DND-41 (cell line): ENCODE data around the gene SAPCD1.

Experiments used
- ATAC-seq: fragments of 200-7000 bp; cut with Tn5 transposase; 3 replicates; pipeline ENCODE4 v1.9.1; 2021; ENCODE audit warnings: low read depth; ENCODE audit not compliant: insufficient read depth
- DNase-seq: peaks from one replicate; pipeline ENCODE4 v3.0.0-alpha.2; 2020
- H2AFZ ChIP-seq: 2 replicates; pipeline ENCODE4 v1.6.0; 2012; ENCODE audit warnings: low read depth, low read length
- H3K27ac ChIP-seq: 2 replicates; pipeline ENCODE4 v1.5.1; 2012; ENCODE audit warnings: low read length, inconsistent platforms
- H3K27me3 ChIP-seq: fragments of 200-600 bp; sonication (generic); 2 replicates; pipeline ENCODE4 v1.6.0; 2012; ENCODE audit warnings: low read length, mild to moderate bottlenecking, inconsistent platforms; ENCODE audit not compliant: insufficient read depth, poor library complexity
- H3K36me3 ChIP-seq: 2 replicates; pipeline ENCODE4 v1.5.1; 2012; ENCODE audit warnings: low read length, inconsistent platforms; ENCODE audit not compliant: insufficient read depth
- H3K4me1 ChIP-seq: 2 replicates; pipeline ENCODE4 v1.5.1; 2012; ENCODE audit warnings: mild to moderate bottlenecking, low read length; ENCODE audit not compliant: insufficient read depth
- H3K4me2 ChIP-seq: 2 replicates; pipeline ENCODE4 v1.6.0; 2012; ENCODE audit warnings: mild to moderate bottlenecking, moderate library complexity, low read length, inconsistent platforms; ENCODE audit not compliant: insufficient read depth
- H3K4me3 ChIP-seq, 2 experiments: fragments of 200-600 bp in 1 of 2; shearing (Covaris generic) in 1 of 2; 2 replicates each; pipeline ENCODE4 v1.5.1; 2012 to 2016; ENCODE audit warnings: inconsistent platforms in 2 of 2, low read length in 2 of 2, mild to moderate bottlenecking in 2 of 2, low read depth in 1 of 2, moderate library complexity in 1 of 2
- H3K79me2 ChIP-seq: 2 replicates; pipeline ENCODE4 v1.6.0; 2012; ENCODE audit warnings: low read length, inconsistent platforms; ENCODE audit not compliant: insufficient read depth
- H3K9ac ChIP-seq: 2 replicates; pipeline ENCODE4 v1.6.0; 2012; ENCODE audit warnings: low read depth, mild to moderate bottlenecking, inconsistent platforms, low read length, moderate library complexity
- H3K9me3 ChIP-seq: 2 replicates; pipeline ENCODE4 v1.5.1; 2012; ENCODE audit warnings: low read length, moderate library complexity, mild to moderate bottlenecking, inconsistent platforms; ENCODE audit not compliant: insufficient read depth, severe bottlenecking
- H4K20me1 ChIP-seq: 2 replicates; pipeline ENCODE4 v1.6.0; 2012; ENCODE audit warnings: low read length; ENCODE audit not compliant: insufficient read depth
- CTCF ChIP-seq: IDR thresholded peaks from 2 replicates; pipeline ENCODE4 v1.5.1; 2012; ENCODE audit warnings: borderline replicate concordance, low read length, moderate library complexity, mild to moderate bottlenecking; ENCODE audit not compliant: poor library complexity, severe bottlenecking; ENCODE audit errors: extremely low read depth
- EZH2 ChIP-seq: IDR thresholded peaks from 3 replicates; pipeline ENCODE4 v1.6.1; 2012; ENCODE audit warnings: borderline replicate concordance, low read depth, mild to moderate bottlenecking, moderate library complexity, low read length, inconsistent platforms; ENCODE audit not compliant: severe bottlenecking

SAPCD1 gene

GRCh38 chr6:31736768-31737314, 25.6 kb upstream of the SAPCD1 start:
- Histone ChIP-seq H3K27me3 (no peaks in the 10 kb centered on the region), H4K20me1 (peaks cover 19% of the 10 kb centered on the region), H3K4me2 (peak overlapping the region; percentile 76), H3K9me3 (no peaks in the 10 kb centered on the region), H3K36me3 (peaks cover 33% of the 10 kb centered on the region), H2AFZ (peak overlapping the region; percentile 71), H3K9ac (peak overlapping the region; percentile 99), H3K4me1 (peaks cover 69% of the 10 kb centered on the region), H3K27ac (peak overlapping the region; percentile 96), H3K4me3 (peak overlapping the region; percentile 49 to 81), H3K79me2 (peaks cover 65% of the 10 kb centered on the region)
- no peak for ATAC-seq
- TF ChIP-seq CTCF (no peak), EZH2 (no peak)
- no peak for DNase-seq

- H3K9ac ChIP-seq, result peak overlapping the region; percentile 99
Measured at GRCh38 chr6:31737315-31737990, 25.0 kb upstream of the SAPCD1 start.

GRCh38 chr6:31737991-31738979, 24.2 kb upstream of the SAPCD1 start:
- peaks cover 74% of the 10 kb centered on the region for H3K4me1 ChIP-seq
- H3K79me2 ChIP-seq, result peaks cover 70% of the 10 kb centered on the region
- peak overlapping the region; percentile 4 to 62; a peak in 3 of 4 replicates for H3K4me3 ChIP-seq
- H2AFZ ChIP-seq, result no peak overlapping the region
- DNase-seq (peak; percentile 89), ATAC-seq (peak; percentile 47)
- peak overlapping the region; percentile 96 for H3K27ac ChIP-seq
- peak overlapping the region; percentile 76 for H3K4me2 ChIP-seq
- no peaks in the 10 kb centered on the region for H3K9me3 ChIP-seq
- no peaks in the 10 kb centered on the region for H3K27me3 ChIP-seq
- peak overlapping the region; percentile 99 for H3K9ac ChIP-seq
- peak; percentile 65 for TF ChIP-seq CTCF
- TF ChIP-seq EZH2, result no peak
- peaks cover 35% of the 10 kb centered on the region for H3K36me3 ChIP-seq
- H4K20me1 ChIP-seq, result peaks cover 17% of the 10 kb centered on the region

More at GRCh38 chr6:31737315-31737990, 25.0 kb upstream of the SAPCD1 start:
- Histone ChIP-seq H3K27me3 (no peaks in the 10 kb centered on the region), H3K27ac (peak overlapping the region; percentile 96), H3K79me2 (peaks cover 67% of the 10 kb centered on the region), H3K36me3 (peaks cover 33% of the 10 kb centered on the region), H3K9me3 (no peaks in the 10 kb centered on the region), H3K4me2 (peak overlapping the region; percentile 76), H3K4me1 (peaks cover 74% of the 10 kb centered on the region), H2AFZ (no peak overlapping the region), H4K20me1 (peaks cover 19% of the 10 kb centered on the region), H3K4me3 (peak overlapping the region in 1 of 2 experiments; percentile 62; a peak in 2 of 4 replicates)
- DNase-seq (peak; percentile 62), ATAC-seq (no peak)
- TF ChIP-seq CTCF (no peak), EZH2 (no peak)
